ENCODE measurements around the gene GPC5.
"Not testable (repeated sequence)": the region's sequence is repeated elsewhere in the genome, so short reads cannot be mapped to it uniquely, and the experiment has no call there.

DNA sequence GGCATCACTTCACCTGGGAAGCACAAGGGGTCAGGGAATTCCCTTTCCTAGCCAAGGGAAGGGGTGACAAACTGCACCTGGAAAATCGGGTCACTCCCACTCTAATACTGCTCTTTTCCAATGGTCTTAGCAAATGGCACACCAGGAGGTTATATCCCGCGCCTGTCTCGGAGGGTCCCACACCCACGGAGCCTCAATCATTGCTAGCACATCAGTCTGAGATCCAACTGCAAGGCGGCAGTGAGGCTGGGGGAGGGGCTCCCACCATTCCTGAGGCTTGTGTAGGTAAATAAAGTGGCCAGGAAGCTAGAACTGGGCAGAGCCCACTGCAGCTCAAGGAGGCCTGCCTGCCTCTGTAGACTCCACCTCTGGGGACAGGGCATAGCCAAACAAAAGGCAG lies 1118.5 kb downstream of the GPC5 start:
- TF ChIP-seq, protein P1, sequence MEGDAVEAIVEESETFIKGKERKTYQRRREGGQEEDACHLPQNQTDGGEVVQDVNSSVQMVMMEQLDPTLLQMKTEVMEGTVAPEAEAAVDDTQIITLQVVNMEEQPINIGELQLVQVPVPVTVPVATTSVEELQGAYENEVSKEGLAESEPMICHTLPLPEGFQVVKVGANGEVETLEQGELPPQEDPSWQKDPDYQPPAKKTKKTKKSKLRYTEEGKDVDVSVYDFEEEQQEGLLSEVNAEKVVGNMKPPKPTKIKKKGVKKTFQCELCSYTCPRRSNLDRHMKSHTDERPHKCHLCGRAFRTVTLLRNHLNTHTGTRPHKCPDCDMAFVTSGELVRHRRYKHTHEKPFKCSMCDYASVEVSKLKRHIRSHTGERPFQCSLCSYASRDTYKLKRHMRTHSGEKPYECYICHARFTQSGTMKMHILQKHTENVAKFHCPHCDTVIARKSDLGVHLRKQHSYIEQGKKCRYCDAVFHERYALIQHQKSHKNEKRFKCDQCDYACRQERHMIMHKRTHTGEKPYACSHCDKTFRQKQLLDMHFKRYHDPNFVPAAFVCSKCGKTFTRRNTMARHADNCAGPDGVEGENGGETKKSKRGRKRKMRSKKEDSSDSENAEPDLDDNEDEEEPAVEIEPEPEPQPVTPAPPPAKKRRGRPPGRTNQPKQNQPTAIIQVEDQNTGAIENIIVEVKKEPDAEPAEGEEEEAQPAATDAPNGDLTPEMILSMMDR (IDR thresholded peaks at IDR 0.05; ENCODE audit: low read depth, low read length) = not testable (repeated sequence)
- TF ChIP-seq EZH2phosphoT487 (IDR thresholded peaks at IDR 0.05; ENCODE audit: low read depth) = not testable (repeated sequence)

Measured in OCI-LY3 (cell line).